Measurements from ENCODE around the gene PIK3C2G. TPM values are rescaled to one million over a fixed set of nuclear protein-coding genes. Genes with fewer than 3 reads are reported as not detected.

PIK3C2G gene
- total RNA-seq, 1 experiment from 2014 or later: not detected

GRCh38 chr12:18696971-18697602 lies 435.8 kb downstream of the PIK3C2G start:
- peak; percentile 64 for DNase-seq (ENCODE audit: low read depth)

Other genes starting within 250 kb of the PIK3C2G start
- not detected in 2 replicates for gene RERGL, start 171.3 kb upstream of the PIK3C2G start, total RNA-seq (2014; rRNA removed; shearing (Covaris generic))